NCI-H2227 (cell line): ENCODE results near the gene CSGALNACT2.

Source experiments
- DNase-seq: peaks from one replicate; lab custom pipeline; 2025; ENCODE audit not compliant: unreplicated experiment; lab: John Stamatoyannopoulos, UW

Gene CSGALNACT2

DNA sequence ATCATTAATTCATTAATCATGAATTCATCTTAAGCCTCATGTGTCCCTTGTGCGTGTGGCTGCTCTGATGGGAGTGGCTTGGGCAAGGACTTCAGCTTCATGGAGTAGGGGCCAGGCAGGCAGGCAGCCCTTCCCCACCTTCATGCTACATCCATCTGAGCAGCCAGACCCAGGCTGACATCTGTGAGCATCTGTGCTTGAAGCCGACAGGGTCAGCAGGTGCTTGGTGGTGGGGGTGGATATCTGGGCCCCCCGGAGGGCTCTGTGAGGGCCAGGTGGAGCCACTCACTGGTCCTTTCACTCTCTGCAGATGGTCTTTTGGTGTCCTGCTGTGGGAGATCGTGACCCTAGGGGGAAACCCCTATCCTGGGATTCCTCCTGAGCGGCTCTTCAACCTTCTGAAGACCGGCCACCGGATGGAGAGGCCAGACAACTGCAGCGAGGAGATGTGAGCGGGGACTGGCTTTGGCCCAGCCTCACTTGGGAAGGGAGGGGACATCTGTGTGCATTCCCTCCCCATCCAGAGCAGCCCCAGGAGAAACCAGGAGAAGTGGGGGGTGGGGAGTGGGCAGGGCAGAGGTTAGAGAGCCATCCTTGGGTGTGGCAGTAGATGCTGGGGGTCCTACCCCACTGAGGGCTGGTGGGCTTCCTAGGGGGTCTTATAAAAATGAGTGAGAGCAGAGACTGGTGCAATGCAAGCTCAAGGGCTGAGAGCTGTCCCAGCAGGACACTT lies 14.7 kb upstream of the CSGALNACT2 start:
- no peak for DNase-seq

DNA sequence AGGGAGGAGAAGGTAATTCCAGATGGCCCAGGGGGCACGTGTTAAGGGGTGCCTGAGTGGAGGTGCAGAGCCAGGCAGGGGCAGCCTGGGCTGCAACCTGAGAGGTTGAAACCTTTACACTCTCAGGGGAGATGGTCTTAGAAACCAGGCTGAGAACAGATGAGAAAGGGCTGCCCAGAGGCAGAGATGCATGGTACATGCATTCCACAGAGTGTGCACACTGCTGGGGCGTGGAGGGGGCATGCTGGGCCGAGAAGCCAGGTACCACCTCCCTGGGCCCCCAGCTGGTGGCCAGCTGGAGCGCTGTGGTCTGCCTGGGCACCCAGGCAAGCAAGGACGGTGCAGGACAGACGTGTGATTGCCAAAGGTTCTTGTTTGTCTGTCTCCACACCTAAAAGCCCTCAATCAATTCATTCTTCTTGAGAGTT lies 14.1 kb upstream of the CSGALNACT2 start:
- no peak for DNase-seq

DNA sequence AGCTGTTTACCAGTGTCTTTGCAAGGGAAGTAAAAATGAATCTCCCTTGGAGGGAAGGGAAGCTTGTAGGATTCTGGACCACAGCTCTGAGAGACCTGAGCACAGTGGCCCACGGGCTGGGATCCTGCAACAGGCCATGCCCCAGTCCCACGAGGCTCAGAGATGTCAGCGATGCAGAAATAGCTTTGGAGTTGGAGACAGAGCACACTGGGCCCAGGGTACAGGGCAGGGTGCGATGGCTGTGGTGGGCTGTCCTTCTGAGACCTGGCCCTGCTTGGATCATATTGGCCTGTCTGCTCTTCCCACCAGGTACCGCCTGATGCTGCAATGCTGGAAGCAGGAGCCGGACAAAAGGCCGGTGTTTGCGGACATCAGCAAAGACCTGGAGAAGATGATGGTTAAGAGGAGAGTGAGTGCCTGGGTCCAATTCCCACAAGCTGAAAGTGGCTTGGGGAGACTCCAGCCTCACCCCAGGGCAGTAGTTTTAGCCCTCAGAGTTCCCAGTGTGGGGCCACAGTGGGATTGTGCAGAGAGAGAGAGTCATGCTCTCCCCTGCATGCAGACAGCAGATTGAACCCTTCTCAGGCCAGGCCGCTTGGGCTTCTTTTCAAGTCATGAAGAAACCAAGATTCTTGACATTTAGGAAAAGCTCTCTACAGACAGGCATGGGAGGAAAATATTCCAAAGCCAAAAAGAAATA lies 13.5 kb upstream of the CSGALNACT2 start:
- no peak for DNase-seq

DNA sequence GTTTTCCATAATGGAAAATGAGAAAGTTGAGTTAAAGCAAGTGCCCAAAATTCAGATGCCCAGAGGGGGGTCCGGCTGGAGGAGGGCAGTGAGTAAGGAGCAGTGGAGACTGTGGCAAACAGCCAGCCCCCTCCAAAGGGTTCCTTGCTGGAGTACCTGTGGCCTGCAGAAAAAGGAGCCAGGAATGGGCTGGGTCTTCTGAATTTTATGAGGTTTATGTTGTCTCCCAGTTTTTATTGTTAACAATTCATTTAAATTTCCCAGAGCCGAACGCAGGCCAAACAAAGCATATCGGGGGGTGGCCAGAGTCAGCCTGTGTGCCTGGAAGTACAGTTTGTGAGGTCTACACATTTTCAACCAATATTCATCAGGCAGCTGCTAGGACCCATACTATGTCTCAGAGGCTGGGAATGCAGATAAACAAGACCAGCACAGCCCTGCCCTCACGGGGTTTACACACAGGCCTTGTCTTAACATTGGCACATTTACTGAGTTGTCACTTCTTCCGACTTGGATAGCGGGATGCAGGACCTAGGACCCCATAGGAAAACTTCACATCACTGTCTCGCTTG lies 12.9 kb upstream of the CSGALNACT2 start:
- no peak for DNase-seq

DNA sequence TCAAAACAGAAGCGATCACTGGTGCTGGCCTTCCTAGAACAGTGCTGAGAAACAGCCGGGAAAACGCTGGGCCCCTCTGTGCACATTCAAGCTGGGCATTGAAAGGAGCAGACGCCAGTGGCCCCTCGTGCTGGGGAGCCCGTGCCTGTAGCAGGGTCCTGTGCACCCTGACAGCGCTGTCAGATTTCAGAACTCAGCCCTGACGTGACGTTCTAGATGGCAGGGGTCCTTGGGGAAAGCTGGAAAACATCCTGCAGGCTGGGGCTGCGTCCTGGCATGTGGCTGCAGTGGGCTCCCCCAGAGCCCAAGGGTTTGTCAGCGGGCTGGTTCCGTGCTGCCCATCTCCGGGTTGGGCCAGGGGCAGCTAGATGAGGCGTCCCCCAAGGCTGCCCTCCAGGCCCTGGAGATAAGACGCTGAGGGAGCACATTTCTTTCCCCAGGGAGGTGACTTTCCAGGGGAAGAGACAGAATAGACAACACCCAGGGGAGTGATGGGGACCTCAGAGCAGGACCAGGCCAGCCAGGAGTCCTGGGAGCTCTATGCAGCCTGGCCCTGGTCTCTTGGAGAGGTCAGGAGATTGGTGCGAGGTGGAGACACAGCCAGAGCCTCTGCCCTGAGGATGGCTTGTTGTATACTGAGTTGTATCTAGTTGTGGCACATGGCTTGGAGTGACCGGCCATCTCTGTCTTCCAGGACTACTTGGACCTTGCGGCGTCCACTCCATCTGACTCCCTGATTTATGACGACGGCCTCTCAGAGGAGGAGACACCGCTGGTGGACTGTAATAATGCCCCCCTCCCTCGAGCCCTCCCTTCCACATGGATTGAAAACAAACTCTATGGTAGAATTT lies 12.1 kb upstream of the CSGALNACT2 start:
- DNase-seq, result no peak

DNA sequence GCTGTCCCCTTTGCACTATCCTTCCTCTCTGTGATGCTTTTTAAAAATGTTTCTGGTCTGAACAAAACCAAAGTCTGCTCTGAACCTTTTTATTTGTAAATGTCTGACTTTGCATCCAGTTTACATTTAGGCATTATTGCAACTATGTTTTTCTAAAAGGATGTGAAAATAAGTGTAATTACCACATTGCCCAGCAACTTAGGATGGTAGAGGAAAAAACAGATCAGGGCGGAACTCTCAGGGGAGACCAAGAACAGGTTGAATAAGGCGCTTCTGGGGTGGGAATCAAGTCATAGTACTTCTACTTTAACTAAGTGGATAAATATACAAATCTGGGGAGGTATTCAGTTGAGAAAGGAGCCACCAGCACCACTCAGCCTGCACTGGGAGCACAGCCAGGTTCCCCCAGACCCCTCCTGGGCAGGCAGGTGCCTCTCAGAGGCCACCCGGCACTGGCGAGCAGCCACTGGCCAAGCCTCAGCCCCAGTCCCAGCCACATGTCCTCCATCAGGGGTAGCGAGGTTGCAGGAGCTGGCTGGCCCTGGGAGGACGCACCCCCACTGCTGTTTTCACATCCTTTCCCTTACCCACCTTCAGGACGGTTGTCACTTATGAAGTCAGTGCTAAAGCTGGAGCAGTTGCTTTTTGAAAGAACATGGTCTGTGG lies 11.4 kb upstream of the CSGALNACT2 start:
- DNase-seq, result no peak

DNA sequence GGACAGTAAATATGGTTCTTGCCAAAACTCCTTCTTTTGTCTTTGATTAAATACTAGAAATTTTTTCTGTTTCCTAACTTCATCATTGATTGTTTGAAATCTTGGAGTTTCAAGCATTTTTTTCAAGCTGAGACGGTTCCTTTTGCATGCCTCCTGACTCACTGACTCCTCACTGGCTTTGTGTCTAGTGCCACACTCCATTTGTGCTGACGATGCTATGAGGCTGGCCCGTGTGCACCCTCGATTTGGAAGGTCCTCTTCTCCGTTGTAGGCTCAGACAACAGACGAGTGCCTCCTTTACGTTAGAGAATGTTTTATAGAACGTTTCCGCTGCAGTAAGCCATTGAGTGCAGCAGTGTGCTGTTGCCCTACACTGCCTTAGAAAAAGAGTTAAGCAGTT lies 10.8 kb upstream of the CSGALNACT2 start:
- no peak for DNase-seq

DNA sequence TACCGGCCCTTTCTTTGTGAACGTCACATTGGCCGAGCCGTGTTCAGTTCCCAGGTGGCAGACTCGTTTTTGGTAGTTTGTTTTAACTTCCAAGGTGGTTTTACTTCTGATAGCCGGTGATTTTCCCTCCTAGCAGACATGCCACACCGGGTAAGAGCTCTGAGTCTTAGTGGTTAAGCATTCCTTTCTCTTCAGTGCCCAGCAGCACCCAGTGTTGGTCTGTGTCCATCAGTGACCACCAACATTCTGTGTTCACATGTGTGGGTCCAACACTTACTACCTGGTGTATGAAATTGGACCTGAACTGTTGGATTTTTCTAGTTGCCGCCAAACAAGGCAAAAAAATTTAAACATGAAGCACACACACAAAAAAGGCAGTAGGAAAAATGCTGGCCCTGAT lies 9.9 kb upstream of the CSGALNACT2 start:
- DNase-seq, result no peak

DNA sequence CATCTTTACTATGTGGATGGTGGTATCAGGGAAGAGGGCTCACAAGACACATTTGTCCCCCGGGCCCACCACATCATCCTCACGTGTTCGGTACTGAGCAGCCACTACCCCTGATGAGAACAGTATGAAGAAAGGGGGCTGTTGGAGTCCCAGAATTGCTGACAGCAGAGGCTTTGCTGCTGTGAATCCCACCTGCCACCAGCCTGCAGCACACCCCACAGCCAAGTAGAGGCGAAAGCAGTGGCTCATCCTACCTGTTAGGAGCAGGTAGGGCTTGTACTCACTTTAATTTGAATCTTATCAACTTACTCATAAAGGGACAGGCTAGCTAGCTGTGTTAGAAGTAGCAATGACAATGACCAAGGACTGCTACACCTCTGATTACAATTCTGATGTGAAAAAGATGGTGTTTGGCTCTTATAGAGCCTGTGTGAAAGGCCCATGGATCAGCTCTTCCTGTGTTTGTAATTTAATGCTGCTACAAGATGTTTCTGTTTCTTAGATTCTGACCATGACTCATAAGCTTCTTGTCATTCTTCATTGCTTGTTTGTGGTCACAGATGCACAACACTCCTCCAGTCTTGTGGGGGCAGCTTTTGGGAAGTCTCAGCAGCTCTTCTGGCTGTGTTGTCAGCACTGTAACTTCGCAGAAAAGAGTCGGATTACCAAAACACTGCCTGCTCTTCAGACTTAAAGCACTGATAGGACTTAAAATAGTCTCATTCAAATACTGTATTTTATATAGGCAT lies 9.1 kb upstream of the CSGALNACT2 start:
- DNase-seq, result no peak

DNA sequence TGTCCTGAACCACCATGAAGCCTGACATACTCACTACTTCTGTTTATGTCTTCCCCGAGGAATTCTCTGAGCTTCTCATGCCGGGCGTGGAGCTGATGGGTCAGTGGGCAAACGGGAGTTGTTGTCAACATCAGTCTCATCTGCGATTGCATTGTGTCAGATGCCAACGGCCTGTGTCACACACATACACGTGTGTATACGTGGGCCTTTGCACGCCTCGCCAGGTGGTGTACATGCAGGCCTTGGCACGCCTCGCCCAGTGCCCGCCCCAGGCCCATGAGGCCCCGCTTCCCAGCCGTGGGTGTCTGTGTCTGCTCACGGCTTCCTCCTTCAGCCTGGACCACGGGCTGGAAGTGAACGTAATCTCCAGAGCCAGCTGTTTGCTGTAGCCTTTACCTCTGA lies 7.5 kb upstream of the CSGALNACT2 start:
- no peak for DNase-seq

DNA sequence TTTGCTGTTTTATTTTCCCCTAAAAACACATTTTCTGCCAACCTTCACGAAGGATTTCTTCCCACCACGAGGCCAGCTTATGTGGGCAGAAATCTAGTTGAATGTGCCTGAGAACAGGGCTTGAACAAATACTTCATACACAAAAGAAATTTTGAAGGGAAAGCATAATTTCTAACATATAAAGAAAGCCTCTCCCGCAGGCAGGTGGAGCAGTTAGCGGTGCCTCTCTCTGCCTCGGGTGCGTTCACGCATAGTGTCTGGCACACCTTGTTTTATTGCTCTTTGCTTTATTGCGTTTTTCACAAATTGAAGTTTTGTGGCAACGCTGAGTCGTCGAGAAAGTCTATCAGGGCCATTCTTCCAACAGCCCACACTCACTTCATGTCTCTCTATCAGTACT lies 7.0 kb upstream of the CSGALNACT2 start:
- DNase-seq, result no peak

DNA sequence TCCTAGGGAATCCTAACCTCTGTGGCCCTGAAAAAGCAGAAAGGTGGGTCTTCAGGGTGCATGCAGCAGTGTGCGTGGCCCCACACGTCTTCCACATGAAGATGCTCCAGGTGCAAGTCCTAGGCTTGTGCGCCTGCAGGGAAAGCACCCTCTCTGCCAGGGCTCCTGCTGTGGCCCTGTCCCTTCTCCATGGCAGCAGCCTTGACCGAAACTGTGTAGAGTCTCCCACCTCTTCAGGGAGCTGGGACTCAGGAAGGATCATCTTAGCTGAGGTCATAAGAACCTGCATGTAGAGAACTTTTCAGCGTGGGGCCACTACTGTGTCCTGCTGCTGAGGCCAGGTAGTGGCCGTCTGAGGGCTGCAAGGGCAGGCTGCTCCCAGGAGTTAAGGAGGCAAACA lies 6.3 kb upstream of the CSGALNACT2 start:
- DNase-seq, result no peak

DNA sequence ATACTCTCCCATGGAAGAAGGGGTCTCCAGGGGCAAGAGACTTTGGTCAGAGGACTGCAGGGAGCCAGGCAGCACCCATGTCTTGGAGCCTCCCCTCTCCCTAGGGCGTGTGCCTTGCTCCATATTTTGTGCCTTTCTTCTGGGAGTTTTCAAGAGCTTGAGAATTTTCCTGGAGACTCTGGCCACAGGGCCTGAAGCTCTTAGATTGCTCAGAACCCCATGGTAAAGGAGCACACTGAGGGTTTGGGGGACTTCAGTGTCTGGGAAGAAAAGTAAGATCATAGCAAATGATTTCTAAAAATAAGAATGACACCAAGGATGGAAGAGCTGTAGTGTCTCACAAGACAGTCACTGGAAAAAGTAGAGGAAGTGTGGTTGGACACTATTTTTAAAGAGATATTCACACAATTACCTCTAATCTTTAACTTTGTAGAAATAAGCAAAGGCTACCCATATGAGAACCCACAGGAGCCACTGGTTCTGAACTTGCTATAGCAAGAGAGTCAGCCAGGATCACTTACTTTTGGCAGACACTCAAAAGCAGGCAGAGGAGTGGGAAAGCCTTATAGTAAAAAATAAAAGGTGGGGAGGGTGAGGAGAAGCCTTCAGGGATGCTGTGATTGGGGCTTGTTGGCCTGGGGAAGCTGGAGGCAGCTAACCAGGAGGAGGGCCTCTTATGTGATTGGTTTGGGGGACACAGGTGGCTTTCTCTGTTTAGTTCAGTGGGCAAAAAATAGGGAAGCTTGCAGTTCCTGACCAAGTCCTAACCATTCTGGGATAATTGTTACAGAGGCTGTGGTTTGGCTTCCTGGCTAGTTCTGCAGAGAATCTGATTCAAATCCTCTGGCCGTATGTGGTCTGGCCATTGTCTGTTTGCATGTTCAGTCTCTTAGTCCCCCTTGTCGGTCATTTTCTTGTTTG lies 5.1 kb upstream of the CSGALNACT2 start:
- no peak for DNase-seq

DNA sequence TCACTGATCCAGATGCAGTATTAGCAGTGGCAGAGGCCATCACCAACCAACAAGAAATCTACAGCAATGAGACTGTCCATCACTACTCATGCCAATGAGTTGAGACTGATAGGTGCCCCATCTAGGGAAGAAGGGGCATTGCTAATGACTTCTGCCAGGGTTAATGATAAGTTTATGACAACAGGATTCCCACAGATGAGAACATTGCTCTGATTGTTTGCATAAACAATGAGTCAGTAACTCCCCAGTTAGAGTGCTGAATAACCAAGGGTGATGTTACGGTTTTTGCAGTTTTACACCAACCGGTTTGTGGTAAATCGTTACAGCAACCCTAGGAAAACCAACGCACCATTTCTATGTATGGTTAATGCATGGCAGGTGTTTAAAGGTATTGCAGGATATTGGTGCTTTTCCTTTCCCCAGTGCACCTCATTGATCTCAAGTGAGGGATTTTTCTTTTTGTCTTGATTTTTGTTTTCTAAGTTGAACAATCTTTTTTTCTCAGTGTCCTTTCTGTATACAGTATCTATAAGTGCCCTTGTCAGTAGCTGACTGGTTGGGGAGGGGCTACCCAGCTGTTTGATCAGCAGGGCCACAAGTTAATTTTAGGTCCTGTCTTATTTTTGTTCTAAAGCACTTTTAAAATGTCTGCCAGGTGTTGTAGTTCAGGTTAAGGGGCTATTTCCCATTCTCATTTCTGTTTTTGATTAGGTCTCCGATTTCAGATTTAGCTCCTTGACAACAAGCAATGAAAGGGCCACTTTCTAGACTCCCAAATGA lies 3.9 kb upstream of the CSGALNACT2 start:
- no peak for DNase-seq

DNA sequence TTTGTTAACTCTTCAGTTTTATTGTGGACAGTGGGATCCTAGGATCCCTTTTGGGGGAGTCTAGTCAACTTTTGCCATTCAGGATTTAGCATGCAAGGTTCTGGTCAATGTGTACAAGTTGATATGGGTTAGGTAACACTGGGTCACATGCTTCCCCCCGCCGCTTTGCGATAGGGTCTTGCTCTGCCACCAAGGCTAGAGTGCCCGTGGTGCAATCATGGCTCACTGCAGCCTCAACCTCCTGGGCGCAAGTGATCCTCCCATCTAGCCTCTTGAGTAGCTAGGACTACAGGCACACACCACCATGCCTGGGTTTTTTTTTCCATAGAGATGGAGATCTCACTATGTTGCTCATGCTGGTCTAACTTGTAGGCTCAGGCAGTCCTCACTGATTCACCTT lies 3.2 kb upstream of the CSGALNACT2 start:
- DNase-seq, result no peak

DNA sequence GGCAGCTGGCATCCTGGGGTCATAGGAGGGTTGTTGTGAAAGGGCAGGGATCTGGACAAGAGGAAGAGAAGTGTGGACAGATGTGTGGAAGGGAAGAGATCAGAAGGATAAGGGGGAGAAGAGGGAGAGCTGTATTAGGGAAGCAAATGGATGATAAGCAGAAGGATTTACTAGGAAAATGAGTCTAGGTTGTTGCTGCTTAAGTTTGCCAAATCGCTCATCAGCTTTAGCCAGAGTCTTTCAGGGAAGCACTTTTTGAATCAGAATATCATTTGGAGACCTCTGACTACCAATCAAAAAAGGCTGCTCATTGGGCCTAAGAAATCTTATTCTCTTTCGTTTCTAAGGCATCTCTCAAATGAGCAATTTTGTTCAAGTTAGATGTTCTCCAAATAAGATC lies 2.6 kb upstream of the CSGALNACT2 start:
- no peak for DNase-seq

DNA sequence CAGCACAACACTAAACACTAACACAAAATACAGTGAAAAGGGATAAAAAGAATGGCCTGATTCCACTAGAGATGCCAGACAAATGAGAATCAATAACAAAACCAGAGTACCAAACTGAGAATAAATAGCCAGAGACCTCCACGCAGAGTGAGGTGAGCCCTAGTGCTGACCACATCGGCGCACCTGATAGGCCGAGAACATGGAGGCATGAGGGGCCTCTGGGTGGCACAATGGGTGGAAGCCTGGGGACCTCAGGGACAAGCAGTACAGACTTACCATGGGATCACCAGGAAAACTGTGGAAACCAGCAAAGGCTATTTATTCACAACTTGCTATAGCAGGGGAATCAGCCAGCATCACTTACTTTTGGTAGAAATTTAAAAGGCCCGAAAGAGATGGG lies 1.8 kb upstream of the CSGALNACT2 start:
- DNase-seq, result no peak

DNA sequence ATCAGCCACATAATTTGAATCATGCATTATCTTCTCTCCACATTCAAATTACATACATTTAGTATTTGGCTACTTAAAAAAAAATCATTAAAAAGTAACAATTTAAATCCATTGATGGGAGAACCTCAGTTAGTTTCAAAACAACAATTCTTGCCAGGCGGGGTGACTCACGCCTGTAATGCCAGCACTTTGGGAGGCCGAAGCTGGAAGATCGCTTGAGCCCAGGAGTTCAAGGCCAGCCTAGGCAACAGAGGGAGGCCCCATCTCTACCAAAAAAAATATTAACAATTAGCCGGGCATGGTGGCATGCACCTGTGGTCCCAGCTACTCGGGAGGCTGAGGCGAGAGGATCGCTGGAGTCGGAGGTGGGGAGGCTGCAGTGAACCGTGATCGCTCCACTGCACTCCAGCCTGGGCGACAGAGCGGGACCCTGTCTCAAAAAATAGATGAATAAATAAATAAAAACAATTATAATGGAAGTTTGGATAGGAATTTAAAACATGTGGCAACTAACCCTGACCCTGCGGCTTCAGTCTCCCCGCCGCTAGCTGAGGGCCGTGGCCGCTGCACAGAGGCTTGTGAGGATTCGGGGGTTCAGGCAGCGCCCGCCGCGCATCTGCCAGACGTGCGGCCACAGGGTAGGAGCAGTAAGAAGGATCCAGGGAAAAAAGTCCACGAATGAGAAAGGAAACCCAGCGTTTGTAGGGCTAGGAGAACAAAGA lies 1.1 kb upstream of the CSGALNACT2 start:
- DNase-seq, result peak; percentile 33
